Liver (tissue), 9 donors: Measurements from ENCODE around the gene OLIG1. TPM values are rescaled to one million over a fixed set of nuclear protein-coding genes. Genes with fewer than 3 reads are reported as not detected.

Experiments
- DNase-seq: peaks from one replicate; pipeline ENCODE4 v3.0.0-alpha.2; 2017; ENCODE audit warnings: low spot score
- H3K27ac ChIP-seq, 2 donors: one replicate each; pipeline ENCODE4 v1.7.0; 2013; ENCODE audit warnings: inconsistent platforms in 2 of 2, low read length in 2 of 2, control low read depth in 1 of 2, low read depth in 1 of 2, mild to moderate bottlenecking in 1 of 2
- H3K27me3 ChIP-seq, 4 donors: one replicate each; pipeline versions ENCODE4 v1.6.1 to v1.7.0; 2013; ENCODE audit warnings: low read length in 3 of 4, inconsistent platforms in 1 of 4, mild to moderate bottlenecking in 1 of 4, moderate library complexity in 1 of 4; ENCODE audit not compliant: control insufficient read depth in 4 of 4, insufficient read depth in 4 of 4
- H3K36me3 ChIP-seq, 4 donors: one replicate each; pipeline versions ENCODE4 v1.6.1 to v1.7.0; 2013; ENCODE audit warnings: low read length in 3 of 4, mild to moderate bottlenecking in 3 of 4, low read depth in 1 of 4, moderate library complexity in 1 of 4; ENCODE audit not compliant: control insufficient read depth in 4 of 4, insufficient read depth in 3 of 4
- H3K4me1 ChIP-seq, 4 donors: one replicate each; pipeline versions ENCODE4 v1.6.1 to v1.7.0; 2013; ENCODE audit warnings: low read length in 3 of 4, mild to moderate bottlenecking in 3 of 4, moderate library complexity in 1 of 4; ENCODE audit not compliant: control insufficient read depth in 4 of 4, insufficient read depth in 4 of 4
- H3K4me3 ChIP-seq, 3 donors: one replicate each; pipeline versions ENCODE4 v1.6.1 to v1.7.0; 2013; ENCODE audit warnings: low read length in 3 of 3, control low read depth in 1 of 3, low read depth in 1 of 3, mild to moderate bottlenecking in 1 of 3
- H3K9ac ChIP-seq, 2 donors: one replicate each; pipeline ENCODE4 v1.7.0; 2013; ENCODE audit warnings: low read length in 2 of 2, mild to moderate bottlenecking in 2 of 2, moderate library complexity in 2 of 2, control low read depth in 1 of 2, low read depth in 1 of 2
- H3K9me3 ChIP-seq, 4 donors: one replicate each; pipeline versions ENCODE4 v1.6.1 to v1.7.0; 2013; ENCODE audit warnings: low read length in 3 of 4; ENCODE audit not compliant: control insufficient read depth in 4 of 4
- EGR1 ChIP-seq, 2 donors: IDR thresholded peaks; 2 replicates each; pipeline ENCODE4 v1.6.1; 2016 to 2018; ENCODE audit warnings: antibody characterized with exemption in 2 of 2, low read depth in 2 of 2
- FOXA1 ChIP-seq: IDR thresholded peaks from 2 replicates; pipeline ENCODE4 v1.6.1; 2016; ENCODE audit warnings: antibody characterized with exemption
- FOXA2 ChIP-seq: IDR thresholded peaks from 2 replicates; pipeline ENCODE4 v1.6.1; 2016; ENCODE audit warnings: antibody characterized with exemption
- GABPA ChIP-seq, 2 donors: IDR thresholded peaks in 1 of 2; conservative IDR thresholded peaks in 1 of 2; 2 replicates each; pipeline ENCODE4 v1.6.1; 2016; ENCODE audit warnings: antibody characterized with exemption in 2 of 2, mild to moderate bottlenecking in 1 of 2, moderate library complexity in 1 of 2
- HNF4A ChIP-seq, 2 donors: conservative IDR thresholded peaks; 2 replicates each; pipeline ENCODE4 v1.6.1; 2016; ENCODE audit warnings: antibody characterized with exemption in 2 of 2, mild to moderate bottlenecking in 2 of 2
- HNF4G ChIP-seq: IDR thresholded peaks from 2 replicates; pipeline ENCODE4 v1.6.1; 2016; ENCODE audit warnings: antibody characterized with exemption
- JUND ChIP-seq, 2 donors: IDR thresholded peaks; 2 replicates each; pipeline ENCODE4 v1.6.1; 2016; ENCODE audit warnings: antibody characterized with exemption in 2 of 2
- RAD21 ChIP-seq, 2 donors: IDR thresholded peaks; 2 replicates each; pipeline ENCODE4 v1.6.1; 2016; ENCODE audit warnings: antibody characterized with exemption in 2 of 2, mild to moderate bottlenecking in 2 of 2
- RXRA ChIP-seq, 2 donors: IDR thresholded peaks; 2 replicates each; pipeline ENCODE4 v1.6.1; 2017 to 2018; ENCODE audit warnings: antibody characterized with exemption in 2 of 2, mild to moderate bottlenecking in 1 of 2
- SP1 ChIP-seq: IDR thresholded peaks from 2 replicates; pipeline ENCODE4 v1.6.1; 2018; ENCODE audit warnings: antibody characterized with exemption, mild to moderate bottlenecking
- TAF1 ChIP-seq: conservative IDR thresholded peaks from 2 replicates; pipeline ENCODE4 v1.6.1; 2016; ENCODE audit warnings: antibody characterized with exemption, mild to moderate bottlenecking
- YY1 ChIP-seq: IDR thresholded peaks from 2 replicates; pipeline ENCODE4 v1.6.1; 2016; ENCODE audit warnings: antibody characterized with exemption, mild to moderate bottlenecking
- WGBS: extraction: QIAGEN DNeasy Blood & Tissue Kit; methylation state at CpG from one replicate; pipeline ENCODE4 v1.1.7; 2013; 5-methylcytosine and 5-hydroxymethylcytosine counted together
- polyA plus RNA-seq, 2 donors: library from polyadenylated mRNA; stranded (reverse) in 1 of 2; unstranded in 1 of 2; fragments of 200-250 nt in 1 of 2; fragments of >200 nt in 1 of 2; fragmentation: Nextera tagmentation in 1 of 2; extraction: Ambion mirVana in 1 of 2; gene quantifications; one replicate each; pipeline versions ENCODE4 v1.2.1 to v1.2.3, GENCODE V29; 2013 to 2015
- total RNA-seq, 2 donors: library from RNA; depleted of rRNA; stranded (reverse); fragments of >200 nt; gene quantifications; one replicate each; pipeline ENCODE4 v1.2.3, GENCODE V29; 2014
- TF ChIP-seq, protein P1 (sequence below): IDR thresholded peaks from 2 replicates; pipeline ENCODE4 v1.6.1; 2016; ENCODE audit warnings: antibody characterized with exemption
- TF ChIP-seq, protein P2 (sequence below): fragments of 150-350 bp; IDR thresholded peaks from 2 replicates; pipeline ENCODE4 v1.5.1; 2017; ENCODE audit warnings: improper control_type of control experiment, low read depth, low read length; ENCODE audit not compliant: missing input control
- TF ChIP-seq, protein P3 (sequence below): IDR thresholded peaks from 2 replicates; pipeline ENCODE4 v1.6.1; 2016; ENCODE audit warnings: antibody characterized with exemption
- TF ChIP-seq, protein P4 (sequence below): IDR thresholded peaks from 2 replicates; pipeline ENCODE4 v1.6.1; 2016; ENCODE audit warnings: antibody characterized with exemption, mild to moderate bottlenecking
- donor health status: healthy.
- donor health status: healthy.
- donor health status: healthy.
- donor health status: healthy.
- donor health status: healthy.

Gene OLIG1
- total and polyA plus RNA-seq, 4 donors = 0.19 TPM; not detected in 3

DNA sequence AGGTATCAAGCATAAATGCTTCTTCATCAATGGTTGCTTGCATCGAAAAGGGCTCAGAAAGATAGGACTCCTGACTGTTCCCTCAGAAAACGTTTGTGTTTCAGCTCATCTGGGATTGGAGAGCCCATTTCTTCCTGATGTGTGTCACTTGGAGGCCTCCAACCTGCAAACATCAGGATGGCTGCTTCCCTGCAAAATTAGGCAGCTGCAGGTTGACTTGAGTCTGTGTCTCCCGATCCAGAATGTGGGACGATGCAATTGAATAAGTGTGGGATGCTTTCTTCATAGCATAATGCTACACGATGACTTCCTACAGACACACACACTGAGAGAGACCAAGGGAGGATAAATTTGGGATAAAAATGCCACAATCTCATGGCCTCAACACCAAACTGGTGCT is 42.2 kb downstream of the OLIG1 start:
- H3K27me3 ChIP-seq = peaks cover 0 to 11% (median 6%) of the 10 kb centered on the region in 4 donors
- TF ChIP-seq FOXA2 (no peak), JUND (IDR thresholded peaks at IDR 0.05) (no peak), TAF1 (no peak), HNF4A (conservative IDR thresholded peaks at IDR 0.05) (no peak), RXRA (IDR thresholded peaks at IDR 0.05) (no peak), HNF4G (no peak), YY1 (no peak)
- TF ChIP-seq, protein P1, sequence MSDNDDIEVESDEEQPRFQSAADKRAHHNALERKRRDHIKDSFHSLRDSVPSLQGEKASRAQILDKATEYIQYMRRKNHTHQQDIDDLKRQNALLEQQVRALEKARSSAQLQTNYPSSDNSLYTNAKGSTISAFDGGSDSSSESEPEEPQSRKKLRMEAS = no peak
- TF ChIP-seq, protein P2, sequence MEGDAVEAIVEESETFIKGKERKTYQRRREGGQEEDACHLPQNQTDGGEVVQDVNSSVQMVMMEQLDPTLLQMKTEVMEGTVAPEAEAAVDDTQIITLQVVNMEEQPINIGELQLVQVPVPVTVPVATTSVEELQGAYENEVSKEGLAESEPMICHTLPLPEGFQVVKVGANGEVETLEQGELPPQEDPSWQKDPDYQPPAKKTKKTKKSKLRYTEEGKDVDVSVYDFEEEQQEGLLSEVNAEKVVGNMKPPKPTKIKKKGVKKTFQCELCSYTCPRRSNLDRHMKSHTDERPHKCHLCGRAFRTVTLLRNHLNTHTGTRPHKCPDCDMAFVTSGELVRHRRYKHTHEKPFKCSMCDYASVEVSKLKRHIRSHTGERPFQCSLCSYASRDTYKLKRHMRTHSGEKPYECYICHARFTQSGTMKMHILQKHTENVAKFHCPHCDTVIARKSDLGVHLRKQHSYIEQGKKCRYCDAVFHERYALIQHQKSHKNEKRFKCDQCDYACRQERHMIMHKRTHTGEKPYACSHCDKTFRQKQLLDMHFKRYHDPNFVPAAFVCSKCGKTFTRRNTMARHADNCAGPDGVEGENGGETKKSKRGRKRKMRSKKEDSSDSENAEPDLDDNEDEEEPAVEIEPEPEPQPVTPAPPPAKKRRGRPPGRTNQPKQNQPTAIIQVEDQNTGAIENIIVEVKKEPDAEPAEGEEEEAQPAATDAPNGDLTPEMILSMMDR = no peak
- TF ChIP-seq, protein P3, sequence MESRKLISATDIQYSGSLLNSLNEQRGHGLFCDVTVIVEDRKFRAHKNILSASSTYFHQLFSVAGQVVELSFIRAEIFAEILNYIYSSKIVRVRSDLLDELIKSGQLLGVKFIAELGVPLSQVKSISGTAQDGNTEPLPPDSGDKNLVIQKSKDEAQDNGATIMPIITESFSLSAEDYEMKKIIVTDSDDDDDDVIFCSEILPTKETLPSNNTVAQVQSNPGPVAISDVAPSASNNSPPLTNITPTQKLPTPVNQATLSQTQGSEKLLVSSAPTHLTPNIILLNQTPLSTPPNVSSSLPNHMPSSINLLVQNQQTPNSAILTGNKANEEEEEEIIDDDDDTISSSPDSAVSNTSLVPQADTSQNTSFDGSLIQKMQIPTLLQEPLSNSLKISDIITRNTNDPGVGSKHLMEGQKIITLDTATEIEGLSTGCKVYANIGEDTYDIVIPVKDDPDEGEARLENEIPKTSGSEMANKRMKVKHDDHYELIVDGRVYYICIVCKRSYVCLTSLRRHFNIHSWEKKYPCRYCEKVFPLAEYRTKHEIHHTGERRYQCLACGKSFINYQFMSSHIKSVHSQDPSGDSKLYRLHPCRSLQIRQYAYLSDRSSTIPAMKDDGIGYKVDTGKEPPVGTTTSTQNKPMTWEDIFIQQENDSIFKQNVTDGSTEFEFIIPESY = no peak
- WGBS = 60% methylated on average over 5 of the region's 5 CpGs

DNA sequence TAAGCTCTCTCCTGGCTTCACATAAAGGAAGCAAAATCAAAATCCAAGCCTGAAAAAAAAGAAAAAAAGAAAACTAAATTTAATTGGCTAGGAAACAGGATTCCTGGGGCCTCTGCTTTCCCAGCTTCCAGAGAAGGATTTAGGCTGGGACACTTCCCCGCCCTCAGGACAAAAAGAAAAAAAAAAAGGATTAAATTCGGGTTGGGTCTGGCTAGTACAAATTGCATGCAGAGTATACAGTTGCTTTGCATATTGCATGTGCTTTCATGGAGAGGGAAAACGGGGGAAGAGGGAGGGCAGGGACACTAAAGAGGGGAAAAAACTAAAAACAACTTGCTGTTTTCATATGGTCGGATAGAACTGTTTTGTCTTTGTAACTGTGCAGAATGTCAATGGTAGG is 42.7 kb downstream of the OLIG1 start:
- no peaks in the 10 kb centered on the region for H3K36me3 ChIP-seq

More for the DNA sequence above, 42.2 kb downstream of the OLIG1 start:
- no peaks in the 10 kb centered on the region for H3K9me3 ChIP-seq
- H3K4me3 ChIP-seq = no peak overlapping the region
- DNase-seq = no peak
- H3K4me1 ChIP-seq = no peaks in the 10 kb centered on the region
- H3K9ac ChIP-seq = no peak overlapping the region
- no peaks in the 10 kb centered on the region for H3K36me3 ChIP-seq
- H3K27ac ChIP-seq = no peak overlapping the region

DNA sequence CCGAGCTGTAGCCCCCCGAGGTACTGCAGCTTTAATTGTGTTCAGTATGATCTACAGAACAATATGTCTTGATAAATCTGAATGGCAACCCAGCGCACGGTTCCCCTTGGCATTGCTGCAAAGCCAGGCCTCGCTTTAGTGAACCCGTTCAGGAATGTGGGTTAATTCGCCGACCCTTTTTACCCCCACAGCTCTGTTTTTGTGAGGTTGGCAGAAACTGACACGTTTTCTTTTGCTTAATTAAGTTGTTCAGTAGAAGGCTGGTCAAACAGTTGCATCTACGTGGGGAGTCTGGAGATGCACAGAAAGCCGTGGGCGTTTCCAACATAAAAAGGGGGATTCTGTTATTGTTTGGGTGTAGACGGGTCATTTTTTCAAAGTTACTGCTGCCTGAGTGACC is 43.2 kb downstream of the OLIG1 start:
- Histone ChIP-seq H3K9ac (no peak overlapping the region), H3K9me3 (no peaks in the 10 kb centered on the region), H3K27ac (no peak overlapping the region), H3K27me3 (peaks cover 0 to 11% (median 6%) of the 10 kb centered on the region in 4 donors), H3K36me3 (no peaks in the 10 kb centered on the region), H3K4me3 (no peak overlapping the region), H3K4me1 (no peaks in the 10 kb centered on the region)
- TF ChIP-seq GABPA (IDR thresholded peaks at IDR 0.05 in 1 of 2, conservative IDR thresholded peaks at IDR 0.05 in 1 of 2) = no peak
- TF ChIP-seq FOXA1 = no peak
- TF ChIP-seq, protein P1 = no peak
- no peak for TF ChIP-seq TAF1
- TF ChIP-seq, protein P4, sequence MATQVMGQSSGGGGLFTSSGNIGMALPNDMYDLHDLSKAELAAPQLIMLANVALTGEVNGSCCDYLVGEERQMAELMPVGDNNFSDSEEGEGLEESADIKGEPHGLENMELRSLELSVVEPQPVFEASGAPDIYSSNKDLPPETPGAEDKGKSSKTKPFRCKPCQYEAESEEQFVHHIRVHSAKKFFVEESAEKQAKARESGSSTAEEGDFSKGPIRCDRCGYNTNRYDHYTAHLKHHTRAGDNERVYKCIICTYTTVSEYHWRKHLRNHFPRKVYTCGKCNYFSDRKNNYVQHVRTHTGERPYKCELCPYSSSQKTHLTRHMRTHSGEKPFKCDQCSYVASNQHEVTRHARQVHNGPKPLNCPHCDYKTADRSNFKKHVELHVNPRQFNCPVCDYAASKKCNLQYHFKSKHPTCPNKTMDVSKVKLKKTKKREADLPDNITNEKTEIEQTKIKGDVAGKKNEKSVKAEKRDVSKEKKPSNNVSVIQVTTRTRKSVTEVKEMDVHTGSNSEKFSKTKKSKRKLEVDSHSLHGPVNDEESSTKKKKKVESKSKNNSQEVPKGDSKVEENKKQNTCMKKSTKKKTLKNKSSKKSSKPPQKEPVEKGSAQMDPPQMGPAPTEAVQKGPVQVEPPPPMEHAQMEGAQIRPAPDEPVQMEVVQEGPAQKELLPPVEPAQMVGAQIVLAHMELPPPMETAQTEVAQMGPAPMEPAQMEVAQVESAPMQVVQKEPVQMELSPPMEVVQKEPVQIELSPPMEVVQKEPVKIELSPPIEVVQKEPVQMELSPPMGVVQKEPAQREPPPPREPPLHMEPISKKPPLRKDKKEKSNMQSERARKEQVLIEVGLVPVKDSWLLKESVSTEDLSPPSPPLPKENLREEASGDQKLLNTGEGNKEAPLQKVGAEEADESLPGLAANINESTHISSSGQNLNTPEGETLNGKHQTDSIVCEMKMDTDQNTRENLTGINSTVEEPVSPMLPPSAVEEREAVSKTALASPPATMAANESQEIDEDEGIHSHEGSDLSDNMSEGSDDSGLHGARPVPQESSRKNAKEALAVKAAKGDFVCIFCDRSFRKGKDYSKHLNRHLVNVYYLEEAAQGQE = no peak
- TF ChIP-seq YY1 = no peak
- no peak for TF ChIP-seq RAD21 (IDR thresholded peaks at IDR 0.05)
- TF ChIP-seq EGR1 (IDR thresholded peaks at IDR 0.05; ENCODE audit: low read depth in 2 of 2) = no peak
- no peak for TF ChIP-seq SP1
- no peak for TF ChIP-seq JUND (IDR thresholded peaks at IDR 0.05)
- no peak for TF ChIP-seq RXRA (IDR thresholded peaks at IDR 0.05)
- no peak for DNase-seq
- WGBS = 67% methylated on average over 13 of the region's 13 CpGs

More for the DNA sequence above, 42.7 kb downstream of the OLIG1 start:
- H3K9me3 ChIP-seq = no peaks in the 10 kb centered on the region
- H3K27ac ChIP-seq = no peak overlapping the region
- no peak overlapping the region for H3K4me3 ChIP-seq
- WGBS = 59% methylated on average over 4 of the region's 4 CpGs
- H3K9ac ChIP-seq = no peak overlapping the region
- H3K4me1 ChIP-seq = no peaks in the 10 kb centered on the region
- TF ChIP-seq RXRA (IDR thresholded peaks at IDR 0.05) (no peak), JUND (IDR thresholded peaks at IDR 0.05) (no peak), GABPA (IDR thresholded peaks at IDR 0.05 in 1 of 2, conservative IDR thresholded peaks at IDR 0.05 in 1 of 2) (no peak)
- H3K27me3 ChIP-seq = peaks cover 0 to 11% (median 6%) of the 10 kb centered on the region in 4 donors
- no peak for DNase-seq
